Measurements from ENCODE around the gene HSBP1. TPM values are rescaled to one million over a fixed set of nuclear protein-coding genes. Genes with fewer than 3 reads are reported as not detected.

The HSBP1 gene
- total RNA-seq, 1 experiment from 2014 or later, result 167 TPM

DNA sequence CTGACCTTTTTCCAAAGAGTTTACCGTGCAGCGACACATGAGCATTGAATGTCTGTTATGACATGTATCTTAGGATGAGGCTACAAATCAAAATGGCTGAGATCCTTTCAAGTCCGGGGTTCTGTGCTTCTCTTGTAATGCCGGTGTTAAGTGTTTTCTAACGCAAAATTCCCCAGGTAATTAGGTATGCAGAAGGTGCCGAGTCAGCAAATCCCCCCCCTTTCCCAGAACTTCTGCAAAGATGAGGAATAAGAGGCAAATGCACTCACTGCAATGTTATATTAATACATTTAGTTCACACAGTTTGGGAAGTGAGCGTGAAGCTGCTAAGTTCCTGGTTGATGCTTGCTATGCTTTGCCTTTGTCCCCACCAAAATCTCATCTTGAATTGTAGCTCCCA is 54.9 kb downstream of the HSBP1 start:
- CTCF ChIA-PET, result no interaction called here
- no peak for TF ChIP-seq EZH2 (IDR thresholded peaks at IDR 0.05; ENCODE audit: low read length, unreplicated experiment)
- TF ChIP-seq CTCF (conservative IDR thresholded peaks at IDR 0.05; ENCODE audit: low read depth, low read length), result no peak
- no peak for TF ChIP-seq EZH2phosphoT487 (IDR thresholded peaks at IDR 0.05; ENCODE audit: borderline replicate concordance, low read length)
- Histone ChIP-seq H3K9me2 (replicated peaks; ENCODE audit: low read length) (no peaks in the 10 kb centered on the region), H3K4me3 (ENCODE audit: low read length) (no peak overlapping the region), H4K20me1 (ENCODE audit: low read length) (no peaks in the 10 kb centered on the region), H2AFZ (ENCODE audit: low read length) (no peak overlapping the region), H3K9ac (ENCODE audit: low read length) (no peak overlapping the region), H3K27me3 (ENCODE audit: low read length) (peaks cover 62% of the 10 kb centered on the region), H3K36me3 (ENCODE audit: low read depth, low read length) (no peaks in the 10 kb centered on the region), H3K27ac (ENCODE audit: low read length) (no peak overlapping the region), H3K9me3 (ENCODE audit: low read length) (no peaks in the 10 kb centered on the region), H3K4me2 (ENCODE audit: low read length) (no peak overlapping the region), H3K79me2 (ENCODE audit: low read length) (no peaks in the 10 kb centered on the region), H3K4me1 (ENCODE audit: insufficient read depth, low read length) (no peaks in the 10 kb centered on the region), H3F3A (ENCODE audit: low read length, unreplicated experiment) (no peaks in the 10 kb centered on the region)
- no peak for ATAC-seq
- intact Hi-C loops (cut with micrococcal nuclease), result no loop called here
- POLR2A ChIA-PET (ENCODE audit: unreplicated experiment), result no interaction called here
- no peak for DNase-seq
- BruUV-seq (replicated peaks), result no TSS peak

DNA sequence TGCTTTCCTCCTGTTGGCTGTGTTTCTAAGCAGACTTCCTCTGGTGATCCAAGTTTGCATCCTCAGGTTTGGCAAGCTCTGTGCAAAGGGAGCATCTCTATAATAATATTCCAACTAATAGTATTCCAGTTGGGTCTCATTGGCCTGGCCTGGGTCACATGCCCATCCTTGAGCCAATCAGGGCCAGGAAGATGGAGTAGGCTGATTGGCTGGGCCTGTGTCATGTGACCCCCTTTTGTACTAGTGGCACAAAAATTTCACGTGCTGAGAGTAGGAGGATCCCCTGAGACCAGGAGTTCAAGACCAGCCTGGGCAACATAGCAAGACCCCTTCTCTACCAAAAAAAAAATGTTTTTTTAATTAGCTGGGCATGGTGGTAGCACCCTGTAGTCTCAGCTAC is 55.9 kb downstream of the HSBP1 start:
- POLR2A ChIA-PET (ENCODE audit: unreplicated experiment), result no interaction called here

More for the DNA sequence above, 55.9 kb downstream of the HSBP1 start:
- Histone ChIP-seq H3K4me2 (ENCODE audit: low read length) (no peak overlapping the region), H3K4me1 (ENCODE audit: insufficient read depth, low read length) (no peaks in the 10 kb centered on the region), H3K36me3 (ENCODE audit: low read depth, low read length) (no peaks in the 10 kb centered on the region), H3K4me3 (ENCODE audit: low read length) (no peak overlapping the region), H3K9me2 (replicated peaks; ENCODE audit: low read length) (no peaks in the 10 kb centered on the region), H3K79me2 (ENCODE audit: low read length) (no peaks in the 10 kb centered on the region), H3F3A (ENCODE audit: low read length, unreplicated experiment) (no peaks in the 10 kb centered on the region), H3K9me3 (ENCODE audit: low read length) (no peaks in the 10 kb centered on the region), H3K27ac (ENCODE audit: low read length) (no peak overlapping the region), H3K9ac (ENCODE audit: low read length) (no peak overlapping the region), H3K27me3 (ENCODE audit: low read length) (peaks cover 54% of the 10 kb centered on the region), H2AFZ (ENCODE audit: low read length) (no peak overlapping the region), H4K20me1 (ENCODE audit: low read length) (no peaks in the 10 kb centered on the region)
- intact Hi-C loops (cut with micrococcal nuclease), result no loop called here
- CTCF ChIA-PET, result no interaction called here
- TF ChIP-seq EZH2phosphoT487 (IDR thresholded peaks at IDR 0.05; ENCODE audit: borderline replicate concordance, low read length) (no peak), EZH2 (IDR thresholded peaks at IDR 0.05; ENCODE audit: low read length, unreplicated experiment) (no peak), CTCF (conservative IDR thresholded peaks at IDR 0.05; ENCODE audit: low read depth, low read length) (no peak)
- ATAC-seq (no peak), DNase-seq (no peak)
- no TSS peak for BruUV-seq (replicated peaks)

Other genes starting within 250 kb of the HSBP1 start
- gene MLYCD, start 91.1 kb downstream of the HSBP1 start, total RNA-seq (2014; rRNA removed), result 0.95 and 1.2 TPM in 2 replicates
- 6.6 and 9.8 TPM in 2 replicates for gene OSGIN1, start 145.3 kb downstream of the HSBP1 start, total RNA-seq (2014; rRNA removed)
- 0.22 and 2.0 TPM in 2 replicates for gene NECAB2, start 160.3 kb downstream of the HSBP1 start, total RNA-seq (2014; rRNA removed)
- not detected in 2 replicates for gene SLC38A8, start 234.8 kb downstream of the HSBP1 start, total RNA-seq (2014; rRNA removed)

Measured in PC-3 (cell line).